SK-N-SH (cell line): ENCODE data around the gene ULBP1. TPM values are rescaled to one million over a fixed set of nuclear protein-coding genes. Genes with fewer than 3 reads are reported as not detected.
"Not testable (repeated sequence)": the region's sequence is repeated elsewhere in the genome, so short reads cannot be mapped to it uniquely, and the experiment has no call there.

Source experiments
- CTCF ChIA-PET: fragments of 300-600, 350-600 bp; formaldehyde crosslinking; extraction: SDS; loops from one replicate; lab custom pipeline; 2021; lab: Yijun Ruan, JAX
- POLR2A ChIA-PET: fragments of 350-600 bp; sonication (Branson Sonifier 250); formaldehyde crosslinking; extraction: SDS; loops from one replicate; lab custom pipeline; 2020; ENCODE audit warnings: antibody characterized with exemption, inconsistent platforms; lab: Yijun Ruan, JAX
- DNase-seq: peaks from one replicate; pipeline ENCODE4 v3.0.0; 2012
- H2AFZ ChIP-seq: fragments of 200-600 bp; sonication (generic); 2 replicates; pipeline ENCODE4 v1.8.1; 2016; ENCODE audit warnings: antibody characterized with exemption, mild to moderate bottlenecking, low read depth
- H3F3A ChIP-seq: fragments of 200-600 bp; sonication (generic); replicated peaks from 2 replicates; pipeline ENCODE3; 2016; ENCODE audit warnings: antibody characterized with exemption, mild to moderate bottlenecking; ENCODE audit not compliant: insufficient read depth
- H3K27ac ChIP-seq, 2 experiments: fragments of 200-500 bp in 1 of 2; fragments of 200-600 bp in 1 of 2; sonication (Bioruptor generic) in 1 of 2; sonication (generic), shearing (Covaris generic) in 1 of 2; 2 replicates each; pipeline versions ENCODE4 v1.5.1 to v1.6.1; 2014 to 2016; ENCODE audit warnings: low read depth in 2 of 2, inconsistent platforms in 1 of 2, low read length in 1 of 2, mild to moderate bottlenecking in 1 of 2, mixed read lengths in 1 of 2
- H3K27me3 ChIP-seq: fragments of 200-600 bp; sonication (generic), shearing (Covaris generic); 2 replicates; pipeline ENCODE4 v1.6.1; 2016; ENCODE audit warnings: mixed run types; ENCODE audit not compliant: insufficient read depth
- H3K36me3 ChIP-seq, 2 experiments: fragments of 200-500 bp in 1 of 2; fragments of 200-600 bp in 1 of 2; sonication (Bioruptor generic) in 1 of 2; sonication (generic) in 1 of 2; replicated peaks in 1 of 2; 2 replicates each; pipeline versions ENCODE3 to v1.5.1; 2014 to 2016; ENCODE audit warnings: low read length in 1 of 2, mild to moderate bottlenecking in 1 of 2; ENCODE audit not compliant: insufficient read depth in 2 of 2, control insufficient read depth in 1 of 2
- H3K4me1 ChIP-seq, 2 experiments: fragments of 200-500 bp in 1 of 2; fragments of 200-600 bp in 1 of 2; sonication (Bioruptor generic) in 1 of 2; sonication (generic), shearing (Covaris generic) in 1 of 2; 2 replicates each; pipeline versions ENCODE4 v1.5.1 to v1.6.1; 2014 to 2016; ENCODE audit warnings: low read depth in 1 of 2, low read length in 1 of 2, mixed run types in 1 of 2; ENCODE audit not compliant: insufficient read depth in 2 of 2, control insufficient read depth in 1 of 2
- H3K4me2 ChIP-seq: fragments of 200-600 bp; sonication (generic), shearing (Covaris generic); 2 replicates; pipeline ENCODE4 v1.6.1; 2017; ENCODE audit warnings: mixed run types
- H3K4me3 ChIP-seq, 2 experiments: fragments of 200-500 bp in 1 of 2; fragments of 200-600 bp in 1 of 2; sonication (Bioruptor generic) in 1 of 2; sonication (generic), shearing (Covaris generic) in 1 of 2; 2 replicates each; pipeline versions ENCODE4 v1.5.1 to v1.8.1; 2014 to 2016; ENCODE audit warnings: low read depth in 2 of 2, inconsistent platforms in 1 of 2, low read length in 1 of 2, mild to moderate bottlenecking in 1 of 2, mixed read lengths in 1 of 2, moderate library complexity in 1 of 2
- H3K79me2 ChIP-seq: fragments of 200-600 bp; sonication (generic); 2 replicates; pipeline ENCODE4 v1.8.1; 2017; ENCODE audit warnings: mild to moderate bottlenecking; ENCODE audit not compliant: insufficient read depth
- H3K9ac ChIP-seq: fragments of 200-600 bp; sonication (generic); 2 replicates; pipeline ENCODE4 v1.6.1; 2017; ENCODE audit warnings: mixed run types
- H3K9me2 ChIP-seq: fragments of 200-600 bp; sonication (generic); 2 replicates; pipeline ENCODE4 v1.6.1; 2017; ENCODE audit warnings: mixed run types
- H3K9me3 ChIP-seq: fragments of 200-600 bp; sonication (generic); 2 replicates; pipeline ENCODE4 v1.6.1; 2017; ENCODE audit warnings: mixed run types, mild to moderate bottlenecking, moderate library complexity
- H4K20me1 ChIP-seq: fragments of 200-600 bp; sonication (generic); 2 replicates; pipeline ENCODE4 v1.6.1; 2017; ENCODE audit warnings: mild to moderate bottlenecking, mixed run types; ENCODE audit not compliant: insufficient read depth
- RAD21 ChIP-seq: IDR thresholded peaks from 2 replicates; pipeline ENCODE4 v1.6.1; 2012; ENCODE audit warnings: mild to moderate bottlenecking, low read length
- WGBS: methylation state at CpG from one replicate; pipeline ENCODE4 v1.1.6; 2017; ENCODE audit warnings: low lambda C conversion rate; 5-methylcytosine and 5-hydroxymethylcytosine counted together
- polyA plus RNA-seq, 3 experiments: library from polyadenylated mRNA; depleted of rRNA; stranded (reverse); fragments of >200 nt; gene quantifications; 2 replicates each; pipeline ENCODE4 v1.2.3, GENCODE V29; 2012
- TF ChIP-seq, protein P1 (sequence below): IDR thresholded peaks from 2 replicates; pipeline ENCODE4 v1.4.0; 2012; ENCODE audit warnings: low read depth

The ULBP1 gene
- polyA plus RNA-seq, 1 of the 3 experiments (the other 2 are of a cell fraction) = 0.02 TPM

DNA sequence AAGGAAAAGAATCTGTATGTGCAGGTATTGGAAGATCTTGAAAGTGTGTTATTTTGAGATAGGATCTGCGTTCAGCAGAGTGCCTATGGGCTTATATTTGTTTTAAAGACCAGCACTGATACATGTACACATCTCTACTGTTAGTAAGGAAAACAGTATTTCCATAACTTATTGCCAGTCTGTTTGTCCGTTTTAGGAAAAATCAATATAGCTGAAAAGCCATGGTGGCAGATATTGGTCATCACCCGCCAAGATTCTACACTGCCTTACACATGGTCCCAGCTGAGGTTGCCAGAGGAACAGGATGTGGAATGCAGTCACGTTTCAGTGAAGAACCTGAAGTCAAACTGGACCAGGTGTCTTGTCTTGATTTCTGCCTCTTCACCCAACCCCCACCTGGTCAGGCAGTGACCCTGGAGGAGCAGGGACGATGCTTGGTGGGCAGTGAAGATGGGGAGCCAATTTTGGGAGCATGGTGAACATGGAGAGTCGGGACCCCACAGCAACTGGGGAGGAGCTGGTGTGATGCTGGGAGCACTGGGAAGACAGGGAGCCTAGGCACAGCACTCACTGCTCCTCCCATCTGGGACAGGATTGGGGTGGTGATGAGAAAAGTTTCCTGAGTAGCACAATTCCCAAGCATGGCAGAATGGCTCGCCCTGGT lies 8.0 kb upstream of the ULBP1 start:
- peaks cover 56% of the 10 kb centered on the region for H3K27me3 ChIP-seq
- H3K27ac ChIP-seq, CTCF ChIA-PET, H2AFZ ChIP-seq, H3K79me2 ChIP-seq, H3K9ac ChIP-seq, H3K4me1 ChIP-seq, H3K4me3 ChIP-seq, DNase-seq, H3K4me2 ChIP-seq, H3K9me3 ChIP-seq, H4K20me1 ChIP-seq, H3K36me3 ChIP-seq, H3F3A ChIP-seq, POLR2A ChIA-PET, H3K9me2 ChIP-seq: not testable (repeated sequence)
- 6% methylated on average over 7 of the region's 7 CpGs for WGBS

DNA sequence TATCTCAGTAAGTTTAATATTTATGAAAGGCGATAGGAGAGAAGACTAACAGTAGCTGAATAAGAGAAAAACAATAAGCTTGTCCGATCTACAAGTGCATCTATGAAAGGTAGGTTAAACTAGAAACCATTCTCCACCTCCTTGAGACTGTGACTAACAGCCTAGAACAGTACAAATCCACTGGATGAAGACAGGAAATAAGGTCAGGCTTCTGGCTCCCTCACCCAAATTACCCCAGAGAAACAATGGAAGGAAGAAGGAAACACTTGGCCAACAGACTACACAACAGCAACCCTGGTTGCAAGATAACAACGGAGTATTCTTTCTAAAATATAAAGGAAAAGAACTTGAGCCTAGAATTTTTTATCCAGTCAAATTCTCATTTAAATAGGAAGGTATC lies 5.6 kb upstream of the ULBP1 start:
- DNase-seq, H3K79me2 ChIP-seq, H3K4me3 ChIP-seq, H3K9me3 ChIP-seq, CTCF ChIA-PET, H3K9me2 ChIP-seq, H3K36me3 ChIP-seq, H3F3A ChIP-seq, POLR2A ChIA-PET, H4K20me1 ChIP-seq, H3K9ac ChIP-seq, H2AFZ ChIP-seq, H3K27ac ChIP-seq, H3K4me2 ChIP-seq, H3K4me1 ChIP-seq: not testable (repeated sequence)
- peaks cover 62% of the 10 kb centered on the region for H3K27me3 ChIP-seq
- WGBS = 18% methylated on average over 3 of the region's 3 CpGs

DNA sequence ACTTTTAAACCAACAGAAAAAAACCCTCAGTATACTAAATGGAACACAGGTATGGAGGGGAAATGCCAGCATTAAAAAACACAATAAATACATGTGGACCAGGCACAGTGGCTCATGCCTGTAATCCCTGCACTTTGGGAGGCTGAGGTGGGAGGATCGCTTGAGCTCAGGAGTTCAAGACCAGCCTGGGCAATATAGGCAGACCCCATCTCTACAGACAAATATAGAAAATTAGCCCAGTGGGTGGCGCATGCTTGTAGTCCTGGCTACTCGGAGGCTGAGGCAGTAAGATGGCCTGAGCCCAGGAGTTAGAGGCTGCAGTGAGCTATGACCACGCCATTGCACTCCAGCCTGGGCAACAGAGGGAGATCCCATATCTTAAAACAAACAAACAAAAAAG lies 3.9 kb upstream of the ULBP1 start:
- CTCF ChIA-PET = interaction anchor here (1.5 kb wide), 1 partner anchor 25 kb away, joined by 3 read pairs; no protein-coding TSS in a partner anchor

DNA sequence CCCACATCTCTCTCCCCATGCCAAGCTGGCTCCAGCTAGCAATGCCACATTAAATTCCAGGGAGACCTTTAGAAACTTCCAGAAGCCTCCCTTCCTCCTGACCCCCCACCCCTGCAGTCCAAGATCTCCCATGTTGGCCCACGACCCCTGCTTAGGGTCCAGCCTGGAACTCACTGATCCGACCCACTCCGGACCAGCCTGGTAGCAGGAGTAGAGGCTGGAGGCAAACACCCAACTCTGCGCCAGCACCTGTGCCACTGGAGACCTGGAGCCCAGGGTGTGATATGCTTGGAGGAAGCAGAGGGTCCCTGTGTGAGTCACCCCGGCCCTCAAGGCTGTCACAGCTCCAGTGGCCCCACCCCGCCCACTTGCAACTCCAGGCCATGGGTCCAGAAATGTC lies 3.3 kb upstream of the ULBP1 start:
- DNase-seq = no peak
- peaks cover 0 to 16% of the 10 kb centered on the region in 2 experiments; a peak in 1 of 4 replicates for H3K4me1 ChIP-seq
- H3K36me3 ChIP-seq = no peaks in the 10 kb centered on the region
- H3K27me3 ChIP-seq = peaks cover 68% of the 10 kb centered on the region
- ChIA-PET CTCF (interaction anchor here (1.2 to 1.5 kb wide), 2 partner anchors 25 to 121 kb away, joined by 3 read pairs; no protein-coding TSS in a partner anchor), POLR2A (no interaction called here)
- H3K9me2 ChIP-seq = no peaks in the 10 kb centered on the region
- no peaks in the 10 kb centered on the region for H3F3A ChIP-seq
- H3K4me2 ChIP-seq = no peak overlapping the region
- no peak overlapping the region for H3K4me3 ChIP-seq
- WGBS = 30% methylated on average over 6 of the region's 6 CpGs
- H4K20me1 ChIP-seq = no peaks in the 10 kb centered on the region
- no peak overlapping the region for H3K9ac ChIP-seq
- H3K79me2 ChIP-seq = no peaks in the 10 kb centered on the region
- TF ChIP-seq, protein P1, sequence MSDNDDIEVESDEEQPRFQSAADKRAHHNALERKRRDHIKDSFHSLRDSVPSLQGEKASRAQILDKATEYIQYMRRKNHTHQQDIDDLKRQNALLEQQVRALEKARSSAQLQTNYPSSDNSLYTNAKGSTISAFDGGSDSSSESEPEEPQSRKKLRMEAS = no peak
- no peak for TF ChIP-seq RAD21
- H3K9me3 ChIP-seq = no peaks in the 10 kb centered on the region
- no peak overlapping the region for H2AFZ ChIP-seq
- no peak overlapping the region for H3K27ac ChIP-seq

More for the DNA sequence above, 3.9 kb upstream of the ULBP1 start:
- H3K36me3 ChIP-seq, H2AFZ ChIP-seq, H3F3A ChIP-seq, DNase-seq, H3K9me2 ChIP-seq, H3K4me3 ChIP-seq, H4K20me1 ChIP-seq, H3K9me3 ChIP-seq, H3K27ac ChIP-seq, H3K4me2 ChIP-seq, H3K9ac ChIP-seq, POLR2A ChIA-PET, H3K79me2 ChIP-seq: not testable (repeated sequence)
- peaks cover 66% of the 10 kb centered on the region for H3K27me3 ChIP-seq
- 0% methylated on average over 4 of the region's 4 CpGs for WGBS
- peaks cover 0 to 11% of the 10 kb centered on the region in 2 experiments; a peak in 1 of 4 replicates for H3K4me1 ChIP-seq
